ENCODE measurements around the gene PTCRA. TPM values are rescaled to one million over a fixed set of nuclear protein-coding genes. Genes with fewer than 3 reads are reported as not detected.

The PTCRA gene
- total and polyA plus RNA-seq, 2 experiments from 2014 or later, result not detected

- Histone ChIP-seq H3F3A (replicated peaks; ENCODE audit: low read depth) (0 out of 2 replicates have a peak, but pooled peaks cover 3% of the 10 kb centered on the region), H3K4me3 (no peak overlapping the region), H3K4me1 (ENCODE audit: insufficient read depth) (peaks cover 11% of the 10 kb centered on the region), H3K36me3 (ENCODE audit: insufficient read depth) (no peaks in the 10 kb centered on the region), H3K4me2 (no peak overlapping the region), H3K27me3 (ENCODE audit: insufficient read depth) (no peaks in the 10 kb centered on the region), H2AFZ (no peak overlapping the region), H3K9me2 (ENCODE audit: insufficient read depth) (no peaks in the 10 kb centered on the region), H3K27ac (ENCODE audit: low read depth) (no peak overlapping the region), H4K20me1 (replicated peaks; ENCODE audit: insufficient read depth) (no peaks in the 10 kb centered on the region), H3K79me2 (replicated peaks; ENCODE audit: insufficient read depth) (no peaks in the 10 kb centered on the region)
- DNase-seq (ENCODE audit: low spot score) (no peak), ATAC-seq (no peak)
- Mint-ChIP-seq H3K27me3 (ENCODE audit: insufficient read depth, low read depth, poor library complexity) (peaks cover 6% of the 10 kb centered on the region), H3K4me1 (peaks cover 22% of the 10 kb centered on the region), H3K36me3 (ENCODE audit: low read depth) (no peaks in the 10 kb centered on the region), H3K4me3 (no peak overlapping the region), H3K9me3 (no peaks in the 10 kb centered on the region), H3K27ac (no peak overlapping the region)
- no peak for TF ChIP-seq CREB1 (CRISPR knock-in tag; IDR thresholded peaks at IDR 0.05; ENCODE audit: low read depth)
Observed at GRCh38 chr6:42904467-42904866, 11.4 kb upstream of the PTCRA start.

GRCh38 chr6:42907336-42907735, 8.5 kb upstream of the PTCRA start:
- Histone ChIP-seq H3K9me2 (ENCODE audit: insufficient read depth) (no peaks in the 10 kb centered on the region), H4K20me1 (replicated peaks; ENCODE audit: insufficient read depth) (no peaks in the 10 kb centered on the region), H3K4me3 (no peak overlapping the region), H2AFZ (peak overlapping the region; percentile 14; the same call in 1 of the 2 replicates), H3K4me2 (no peak overlapping the region), H3F3A (replicated peaks; ENCODE audit: low read depth) (peaks cover 3% of the 10 kb centered on the region; the same call in 1 of the 2 replicates), H3K27ac (ENCODE audit: low read depth) (no peak overlapping the region), H3K27me3 (ENCODE audit: insufficient read depth) (no peaks in the 10 kb centered on the region), H3K4me1 (ENCODE audit: insufficient read depth) (no peaks in the 10 kb centered on the region; the same call in 1 of the 2 replicates), H3K79me2 (replicated peaks; ENCODE audit: insufficient read depth) (no peaks in the 10 kb centered on the region), H3K36me3 (ENCODE audit: insufficient read depth) (no peaks in the 10 kb centered on the region)
- no peaks in the 10 kb centered on the region for H3K4me1 Mint-ChIP-seq
- no peak overlapping the region for H3K4me3 Mint-ChIP-seq
- no peak overlapping the region for H3K27ac Mint-ChIP-seq
- no peak for TF ChIP-seq ETS1 (IDR thresholded peaks at IDR 0.05)
- TF ChIP-seq JUNB (IDR thresholded peaks at IDR 0.05; ENCODE audit: unreplicated experiment), result no peak
- TF ChIP-seq STAT1 (IDR thresholded peaks at IDR 0.05; ENCODE audit: unreplicated experiment), result no peak
- no peak for TF ChIP-seq ZNF462 (CRISPR knock-in tag; IDR thresholded peaks at IDR 0.05)
- TF ChIP-seq EZH2phosphoT487 (IDR thresholded peaks at IDR 0.05; ENCODE audit: unreplicated experiment), result no peak
- no peak for TF ChIP-seq NANOG (IDR thresholded peaks at IDR 0.05; ENCODE audit: borderline replicate concordance)
- TF ChIP-seq CREB1 (CRISPR knock-in tag; IDR thresholded peaks at IDR 0.05; ENCODE audit: low read depth), result no peak
- no peak for TF ChIP-seq CTCF (conservative IDR thresholded peaks at IDR 0.05; ENCODE audit: low read depth in 2 of 2)
- no peak for DNase-seq (ENCODE audit: low spot score)
- H3K36me3 Mint-ChIP-seq (ENCODE audit: low read depth), result no peaks in the 10 kb centered on the region
- no peaks in the 10 kb centered on the region for H3K9me3 Mint-ChIP-seq
- H3K27me3 Mint-ChIP-seq (ENCODE audit: insufficient read depth, low read depth, poor library complexity), result peaks cover 2% of the 10 kb centered on the region
- no peak for ATAC-seq
